Osteocyte (in vitro differentiated cells): ENCODE data around the gene EEF1G. TPM values are rescaled to one million over a fixed set of nuclear protein-coding genes. Genes with fewer than 3 reads are reported as not detected.
"Not testable (repeated sequence)": the region's sequence is repeated elsewhere in the genome, so short reads cannot be mapped to it uniquely, and the experiment has no call there.

Experiments used
- DNase-seq: peaks from one replicate; pipeline ENCODE4 v3.0.0; 2021; ENCODE audit warnings: mixed read lengths; ENCODE audit not compliant: unreplicated experiment; ENCODE audit errors: extremely low spot score
- H3K27ac Mint-ChIP-seq: one replicate; pipeline ENCODE4 v1.8.0; 2021; ENCODE audit warnings: mild to moderate bottlenecking, mixed read lengths; ENCODE audit not compliant: unreplicated experiment
- H3K27me3 Mint-ChIP-seq: one replicate; pipeline ENCODE4 v1.8.0; 2021; ENCODE audit warnings: mixed read lengths; ENCODE audit not compliant: unreplicated experiment
- H3K36me3 Mint-ChIP-seq: one replicate; pipeline ENCODE4 v1.8.0; 2021; ENCODE audit warnings: mixed read lengths; ENCODE audit not compliant: unreplicated experiment
- H3K4me1 Mint-ChIP-seq: one replicate; pipeline ENCODE4 v1.8.0; 2021; ENCODE audit warnings: mixed read lengths; ENCODE audit not compliant: unreplicated experiment
- H3K4me3 Mint-ChIP-seq: one replicate; pipeline ENCODE4 v1.8.0; 2021; ENCODE audit warnings: mild to moderate bottlenecking, moderate library complexity, mixed read lengths; ENCODE audit not compliant: unreplicated experiment
- H3K9me3 Mint-ChIP-seq: one replicate; pipeline ENCODE4 v1.8.0; 2021; ENCODE audit warnings: mixed read lengths; ENCODE audit not compliant: unreplicated experiment
- CTCF ChIP-seq: fragments of 200-600 bp; sonication (generic); IDR thresholded peaks from 2 replicates; pipeline ENCODE4 v1.5.0; 2021; ENCODE audit warnings: antibody characterized with exemption, mild to moderate bottlenecking, moderate library complexity
- total RNA-seq: library from RNA; stranded (reverse); gene quantifications from 2 replicates; pipeline ENCODE4 v1.2.1, GENCODE V29; 2021

Gene EEF1G
- total RNA-seq, 1 donor from 2014 or later, result 1,404 TPM

- TF ChIP-seq CTCF, result no peak
- Mint-ChIP-seq H3K36me3 (peaks cover 24% of the 10 kb centered on the region), H3K9me3 (no peaks in the 10 kb centered on the region)
These were observed 18.6 kb upstream of the EEF1G start for GRCh38 chr11:62592146-62592815.

GRCh38 chr11:62591448-62592145, 17.9 kb upstream of the EEF1G start, which contains the start of gene TUT1:
Gene TUT1, minus strand, starts transcription at chr11:62591523. Its CDS starts 38 bp downstream, at chr11:62591485.
- H3K27ac Mint-ChIP-seq, result peak within 1 kb of the TSS; percentile 96

More at GRCh38 chr11:62592146-62592815, 18.6 kb upstream of the EEF1G start:
- Mint-ChIP-seq H3K4me3 (peak overlapping the region; percentile 90), H3K27me3 (no peaks in the 10 kb centered on the region), H3K4me1 (peaks cover 33% of the 10 kb centered on the region), H3K27ac (peak overlapping the region; percentile 96)
- DNase-seq, result no peak

GRCh38 chr11:62588966-62589637, 15.4 kb upstream of the EEF1G start:
- Mint-ChIP-seq H3K27me3 (no peaks in the 10 kb centered on the region), H3K36me3 (peaks cover 5% of the 10 kb centered on the region), H3K4me1 (peaks cover 33% of the 10 kb centered on the region), H3K27ac (no peak overlapping the region), H3K4me3 (peak overlapping the region; percentile 90), H3K9me3 (no peaks in the 10 kb centered on the region)
- no peak for DNase-seq
- peak; percentile 45 for TF ChIP-seq CTCF

More at GRCh38 chr11:62591448-62592145, 17.9 kb upstream of the EEF1G start, which contains the start of gene TUT1:
- no peaks in the 10 kb centered on the region for H3K9me3 Mint-ChIP-seq
- H3K4me3 Mint-ChIP-seq, result peak within 1 kb of the TSS; percentile 90
- peak; percentile 98 for DNase-seq
- H3K36me3 Mint-ChIP-seq, result peaks cover 20% of the 10 kb centered on the region
- H3K4me1 Mint-ChIP-seq, result peaks cover 33% of the 10 kb centered on the region
- peak; percentile 4 for TF ChIP-seq CTCF
- no peaks in the 10 kb centered on the region for H3K27me3 Mint-ChIP-seq

- H3K9me3 Mint-ChIP-seq, H3K4me3 Mint-ChIP-seq, H3K27me3 Mint-ChIP-seq, H3K4me1 Mint-ChIP-seq, H3K27ac Mint-ChIP-seq, H3K36me3 Mint-ChIP-seq, DNase-seq: not testable (repeated sequence)
These were observed 11.7 kb upstream of the EEF1G start for GRCh38 chr11:62585356-62585755.

GRCh38 chr11:62581735-62582134, 8.0 kb upstream of the EEF1G start:
- H3K4me1 Mint-ChIP-seq, H3K27me3 Mint-ChIP-seq, DNase-seq, H3K27ac Mint-ChIP-seq, H3K9me3 Mint-ChIP-seq, H3K4me3 Mint-ChIP-seq: not testable (repeated sequence)
- peaks cover 11% of the 10 kb centered on the region for H3K36me3 Mint-ChIP-seq
